Stomach (tissue), 4 donors: ENCODE data around the gene XYLB.

Experiments used
- CTCF ChIP-seq, 7 experiments: fragments of 450-650 bp in 4 of 7; fragments of 200-600 bp in 3 of 7; sonication (generic) in 3 of 7; IDR thresholded peaks; one replicate each; pipeline ENCODE4 v1.5.1; 2016 to 2019; ENCODE audit warnings: antibody characterized with exemption in 7 of 7, control low read depth in 2 of 7, mild to moderate bottlenecking in 1 of 7
- POLR2A ChIP-seq, 4 donors: fragments of 450-650 bp; IDR thresholded peaks; one replicate each; pipeline ENCODE4 v1.6.1; 2016; ENCODE audit warnings: antibody characterized with exemption in 4 of 4, control low read depth in 2 of 4, mild to moderate bottlenecking in 1 of 4, moderate library complexity in 1 of 4

- TF ChIP-seq CTCF (IDR thresholded peaks at IDR 0.05) (no peak), POLR2A (IDR thresholded peaks at IDR 0.05) (no peak)
Measured at GRCh38 chr3:38446812-38447211, 100.2 kb downstream of the XYLB start.
